Gastrocnemius medialis (tissue), 4 donors: ENCODE measurements around the gene PAPSS1.

Experiments
- CTCF ChIP-seq, 5 experiments: fragments of 450-650 bp in 3 of 5; fragments of 200-600 bp in 2 of 5; sonication (generic) in 2 of 5; IDR thresholded peaks in 4 of 5; conservative IDR thresholded peaks in 1 of 5; 1 replicate in 4 of 5; 2 replicates in 1 of 5; pipeline ENCODE4 v1.5.1; 2016 to 2019; ENCODE audit warnings: antibody characterized with exemption in 5 of 5, mild to moderate bottlenecking in 3 of 5, moderate library complexity in 3 of 5
- POLR2A ChIP-seq, 2 donors: fragments of 450-650 bp; IDR thresholded peaks; one replicate each; pipeline ENCODE4 v1.6.1; 2017; ENCODE audit warnings: antibody characterized with exemption in 2 of 2, mild to moderate bottlenecking in 2 of 2, moderate library complexity in 2 of 2

GRCh38 chr4:107629318-107629717, 90.7 kb downstream of the PAPSS1 start:
- no peak for TF ChIP-seq POLR2A (IDR thresholded peaks at IDR 0.05)
- no peak for TF ChIP-seq CTCF (IDR thresholded peaks at IDR 0.05 in 4 of 5, conservative IDR thresholded peaks at IDR 0.05 in 1 of 5)
